HG02870 (cell line): Measurements from ENCODE around the gene PAQR5.
"Not testable (repeated sequence)": the region's sequence is repeated elsewhere in the genome, so short reads cannot be mapped to it uniquely, and the experiment has no call there.

Experiments
- ATAC-seq: cut with Tn5 transposase; IDR thresholded peaks from one replicate; pipeline ENCODE4 v1.9.1; 2021; ENCODE audit warnings: mild to moderate bottlenecking, moderate library complexity; ENCODE audit not compliant: unreplicated experiment

Gene PAQR5

GRCh38 chr15:69346112-69346511 lies 47.4 kb downstream of the PAQR5 start:
- no peak for ATAC-seq

DNA sequence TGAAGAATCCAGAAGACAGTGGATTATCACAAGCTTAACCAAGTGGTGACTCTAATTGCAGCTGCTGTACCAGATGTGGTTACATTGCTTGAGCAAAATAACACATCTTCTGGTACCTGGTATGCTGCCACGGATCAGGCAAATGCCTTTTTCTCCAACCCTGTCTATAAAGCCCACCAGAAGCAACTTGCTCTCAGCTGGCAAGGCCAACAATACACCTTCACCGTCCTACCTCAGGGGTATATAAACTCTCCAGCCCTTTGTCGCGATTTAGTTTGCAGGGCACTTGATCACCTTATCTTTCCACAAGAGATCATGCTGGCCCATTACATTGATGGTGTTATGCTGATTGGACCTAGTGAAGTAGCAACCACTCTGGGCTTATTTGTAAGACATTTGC lies 52.6 kb downstream of the PAQR5 start:
- no peak for ATAC-seq

DNA sequence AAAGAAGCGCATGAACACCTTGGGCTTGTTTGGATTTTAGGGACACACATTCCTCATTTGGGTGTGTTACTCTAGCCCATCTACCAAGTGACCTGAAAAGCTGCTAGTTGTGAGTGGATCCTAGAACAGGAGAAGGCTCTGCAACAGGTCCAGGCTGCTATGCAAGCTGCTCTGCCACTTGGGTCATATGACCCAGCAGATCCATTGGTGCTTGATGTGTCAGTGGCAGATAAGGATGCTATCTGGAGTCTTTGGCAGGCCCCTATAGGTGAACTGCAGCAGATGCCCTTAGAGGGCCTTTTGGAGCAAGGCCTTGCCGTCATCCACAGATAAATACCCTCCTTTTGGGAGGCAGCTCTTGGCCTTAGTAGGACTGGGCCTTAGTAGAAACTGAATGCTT lies 53.2 kb downstream of the PAQR5 start:
- ATAC-seq: no peak

DNA sequence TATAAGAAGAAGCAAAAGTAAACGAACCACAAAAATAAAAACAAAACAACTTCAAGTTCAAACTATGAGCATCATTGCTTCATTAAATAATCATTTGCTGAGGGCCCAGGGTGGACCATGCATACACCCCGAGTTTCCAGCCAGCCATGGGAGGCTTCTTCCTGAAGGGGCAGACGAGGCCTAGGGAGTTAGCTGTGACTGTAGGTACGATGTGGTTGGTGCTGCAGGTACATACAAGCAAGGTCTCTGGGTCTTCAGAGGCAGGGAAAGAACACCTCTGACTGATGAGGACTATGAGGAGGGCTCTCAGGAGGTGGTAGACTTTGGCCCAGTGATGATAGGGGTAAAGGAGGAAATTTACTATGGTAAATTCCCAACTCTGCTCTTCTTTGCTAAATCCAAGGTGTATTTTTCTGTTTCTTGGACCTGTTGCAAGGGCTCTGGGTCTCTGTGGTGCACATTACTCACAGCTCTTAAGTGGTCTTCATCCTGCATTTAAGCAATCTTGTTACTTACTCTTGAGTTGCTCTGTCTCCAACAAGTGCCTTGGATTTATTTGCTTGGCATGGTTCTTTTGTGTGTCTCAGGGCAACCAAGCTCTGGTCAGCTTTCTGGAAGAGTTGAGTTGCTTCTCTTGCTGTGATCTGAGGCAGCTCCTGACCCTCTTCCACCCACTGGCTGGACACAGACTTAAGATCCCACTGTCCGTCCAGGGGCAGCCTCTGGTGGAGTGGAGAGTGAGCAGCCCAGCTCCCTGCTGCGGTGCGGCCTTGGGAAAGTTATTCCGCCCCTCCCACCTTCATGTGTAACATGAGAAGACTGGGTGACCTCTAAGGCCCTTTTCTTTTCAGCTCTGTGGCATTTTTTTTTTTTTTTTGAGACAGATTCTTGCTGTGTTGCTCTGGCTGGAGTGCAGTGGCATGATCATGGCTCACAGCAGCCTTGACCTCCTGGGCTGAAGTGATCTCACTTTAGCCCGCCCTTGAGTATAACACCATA lies 59.4 kb downstream of the PAQR5 start:
- ATAC-seq: no peak

DNA sequence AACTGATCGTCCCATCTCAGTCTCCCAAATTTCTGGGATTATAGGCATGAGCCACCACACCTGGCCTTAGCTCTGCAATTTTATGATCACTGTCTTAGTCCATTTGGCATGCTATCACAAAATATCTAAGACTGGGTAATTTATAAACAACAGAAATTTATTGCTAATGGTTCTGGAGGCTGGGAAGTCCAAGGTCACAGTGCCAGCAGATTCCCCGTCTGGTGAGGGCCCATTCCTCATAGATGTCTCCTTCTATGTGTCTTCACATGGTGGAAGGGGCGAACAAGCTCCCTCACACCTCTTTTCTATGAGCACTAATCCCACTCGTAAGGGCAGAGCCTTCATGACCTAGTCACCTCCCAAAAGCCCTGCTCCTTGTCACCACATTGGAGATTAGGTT lies 60.1 kb downstream of the PAQR5 start:
- no peak for ATAC-seq

GRCh38 chr15:69359722-69360121 lies 61.0 kb downstream of the PAQR5 start:
- ATAC-seq: no peak

DNA sequence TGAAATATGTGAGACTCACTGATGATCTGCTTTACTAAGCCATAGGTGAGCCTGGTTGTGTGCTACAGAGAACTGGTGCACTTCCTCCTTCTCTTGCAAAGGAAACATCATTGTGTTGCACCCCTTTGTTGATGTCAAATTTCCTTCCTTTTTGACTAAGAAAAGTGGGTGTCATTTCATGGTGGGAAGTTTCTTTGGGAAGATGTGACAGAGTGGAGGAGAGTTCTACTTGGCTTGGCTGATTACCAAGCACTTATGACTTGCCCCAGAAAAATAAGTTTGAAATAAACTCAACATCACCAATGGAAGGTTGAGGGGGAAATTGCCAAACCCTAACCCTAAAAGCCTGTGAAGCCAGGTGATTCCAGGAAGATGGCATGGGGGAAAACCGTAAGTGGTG lies 61.9 kb downstream of the PAQR5 start:
- no peak for ATAC-seq

DNA sequence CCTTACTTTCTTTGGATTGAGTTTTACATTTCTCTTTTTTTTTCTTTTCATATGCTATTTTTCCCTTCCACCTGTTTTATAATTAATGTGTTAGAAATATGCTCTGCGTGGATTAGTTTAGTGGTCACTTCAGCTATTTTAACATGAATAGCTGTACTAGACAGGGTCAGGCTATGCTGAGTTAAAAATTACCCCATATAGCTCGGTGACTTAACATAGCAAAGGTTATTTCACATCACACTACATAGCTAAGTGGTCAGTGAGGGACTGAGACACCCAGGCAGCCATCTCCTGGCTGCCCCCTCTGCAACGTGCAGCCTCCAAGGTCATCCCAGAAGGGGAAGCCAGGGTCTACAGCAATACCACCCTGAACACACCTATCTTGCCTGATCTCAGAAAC lies 68.5 kb downstream of the PAQR5 start:
- no peak for ATAC-seq

DNA sequence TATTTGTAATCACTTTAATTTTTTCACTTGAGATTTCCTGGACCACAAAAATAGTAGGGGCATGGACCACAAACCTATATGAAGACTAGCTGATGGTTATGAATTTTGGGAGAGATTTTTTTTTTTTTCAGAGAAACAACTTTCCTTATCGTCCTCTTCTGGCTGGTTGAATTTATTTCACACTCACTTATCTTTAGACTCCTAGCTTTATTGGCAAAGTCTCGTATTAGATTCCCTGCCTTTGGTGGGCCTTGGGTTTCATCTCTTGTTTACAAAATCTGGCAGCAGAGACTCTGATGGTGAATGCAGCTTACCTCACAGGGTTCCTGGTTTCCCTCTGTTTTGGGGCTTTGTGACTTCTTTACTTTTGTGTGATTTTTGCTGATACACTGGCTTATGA lies 70.9 kb downstream of the PAQR5 start:
- no peak for ATAC-seq

- ATAC-seq: no peak
Observed at GRCh38 chr15:69373406-69373805, 74.7 kb downstream of the PAQR5 start.

DNA sequence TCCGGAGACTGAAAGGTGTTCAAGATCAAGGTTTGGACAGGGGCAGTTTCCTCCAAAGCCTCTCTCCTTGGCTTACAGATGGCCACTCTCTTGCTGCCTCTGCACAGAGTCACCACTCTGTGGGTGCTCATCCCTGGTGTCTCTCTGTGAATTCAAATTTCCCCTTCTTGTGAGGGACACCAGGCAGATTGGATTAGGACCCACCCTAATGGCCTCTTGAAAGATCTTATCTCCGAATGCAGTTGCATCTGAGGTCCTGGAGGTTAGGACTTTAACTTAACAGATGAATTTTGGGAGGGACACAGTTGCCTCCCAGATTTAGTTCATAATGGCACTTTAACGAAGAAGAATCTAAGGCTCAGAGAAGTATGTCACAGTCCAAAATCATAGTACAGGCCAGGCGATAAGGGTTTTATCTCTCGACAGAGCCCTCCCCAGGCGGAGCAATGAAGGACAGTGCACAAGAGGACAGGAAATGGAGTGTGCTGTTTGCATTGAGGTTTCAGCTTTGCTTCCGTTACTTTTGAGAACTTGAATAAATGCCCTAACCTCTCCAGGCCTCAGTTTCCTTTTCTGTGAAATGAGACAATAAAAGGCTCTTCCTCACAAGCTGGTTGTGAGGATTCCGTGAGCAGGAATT lies 76.6 kb downstream of the PAQR5 start:
- no peak for ATAC-seq

- ATAC-seq: no peak
Observed at GRCh38 chr15:69377216-69377970, 78.7 kb downstream of the PAQR5 start.

- ATAC-seq: no peak
Observed at GRCh38 chr15:69380100-69380725, 81.5 kb downstream of the PAQR5 start.

DNA sequence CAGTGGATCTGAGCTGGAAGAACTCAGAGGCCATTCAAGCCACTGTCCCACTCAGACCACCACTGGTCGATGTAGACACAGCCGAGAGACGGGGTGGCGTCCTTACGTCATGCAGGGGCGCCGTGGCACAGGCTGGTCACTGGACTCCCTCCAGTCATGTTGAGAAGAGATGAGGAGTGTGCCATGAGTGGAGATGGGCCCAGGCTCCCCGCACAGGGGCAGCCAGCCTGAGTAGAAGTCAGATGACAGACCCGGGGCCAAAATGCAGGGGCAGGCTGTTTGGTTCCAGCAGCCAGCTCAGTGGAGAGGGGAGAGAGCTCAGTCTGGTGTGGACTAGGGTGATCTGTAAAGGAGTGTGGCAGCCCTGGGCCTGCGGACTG lies 82.0 kb downstream of the PAQR5 start:
- ATAC-seq: no peak

DNA sequence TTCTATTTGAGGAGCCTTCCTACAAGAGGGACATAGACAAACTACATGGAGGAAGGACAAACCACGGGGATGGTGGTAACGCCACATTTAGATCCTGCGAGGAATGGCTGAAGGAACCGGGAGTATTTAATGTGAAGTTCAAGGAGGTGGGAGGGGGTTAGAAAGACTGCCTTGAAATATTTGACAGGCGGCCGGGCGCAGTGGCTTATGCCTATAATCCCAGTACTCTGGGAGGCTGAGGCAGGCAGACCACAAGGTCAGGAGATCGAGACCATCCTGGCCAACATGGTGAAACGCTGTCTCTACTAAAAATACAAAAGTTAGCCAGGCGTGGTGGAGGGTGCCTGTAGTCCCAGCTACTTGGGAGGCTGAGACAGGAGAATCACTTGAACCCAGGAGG lies 83.5 kb downstream of the PAQR5 start:
- not testable (repeated sequence) for ATAC-seq

DNA sequence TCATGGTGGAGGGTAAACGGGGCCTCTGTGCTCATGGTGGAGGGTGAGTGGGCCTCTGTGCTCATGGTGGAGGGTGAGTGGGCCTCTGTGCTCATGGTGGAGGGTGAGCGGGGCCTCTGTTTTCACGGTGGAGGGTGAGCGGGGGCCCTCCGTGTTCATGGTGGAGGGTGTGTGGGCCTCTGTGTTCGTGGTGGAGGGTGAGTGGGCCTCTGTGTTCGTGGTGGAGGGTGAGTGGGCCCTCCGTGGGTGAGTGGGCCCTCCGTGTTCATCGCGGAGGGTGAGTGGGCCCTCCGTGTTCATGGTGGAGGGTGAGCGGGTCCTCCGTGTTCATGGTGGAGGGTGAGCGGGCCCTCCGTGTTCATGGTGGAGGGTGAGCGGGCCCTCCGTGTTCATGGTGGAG lies 85.4 kb downstream of the PAQR5 start:
- ATAC-seq: not testable (repeated sequence)

GRCh38 chr15:69384626-69385598 lies 86.2 kb downstream of the PAQR5 start:
- no peak for ATAC-seq

- ATAC-seq: no peak
Observed at GRCh38 chr15:69385831-69386230, 87.1 kb downstream of the PAQR5 start.

DNA sequence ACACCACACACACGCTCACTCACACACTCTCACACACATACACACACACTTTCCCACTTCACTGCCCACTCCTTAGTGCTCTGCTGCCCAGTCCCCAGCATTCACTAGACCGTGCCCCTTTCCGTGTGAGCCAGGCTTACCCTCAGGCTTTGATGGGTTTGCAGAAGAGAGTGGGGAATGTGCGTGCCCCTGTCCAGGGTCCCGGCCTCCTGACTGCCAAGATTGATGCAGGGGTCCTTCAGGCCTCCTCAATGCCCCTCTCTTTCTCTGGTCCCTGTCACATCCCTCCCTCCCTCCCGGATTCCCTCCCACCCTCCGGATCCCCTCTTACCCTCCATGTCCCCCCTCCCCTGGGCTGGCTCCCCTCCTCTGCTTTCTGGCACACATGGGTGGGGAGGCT lies 87.6 kb downstream of the PAQR5 start:
- no peak for ATAC-seq

DNA sequence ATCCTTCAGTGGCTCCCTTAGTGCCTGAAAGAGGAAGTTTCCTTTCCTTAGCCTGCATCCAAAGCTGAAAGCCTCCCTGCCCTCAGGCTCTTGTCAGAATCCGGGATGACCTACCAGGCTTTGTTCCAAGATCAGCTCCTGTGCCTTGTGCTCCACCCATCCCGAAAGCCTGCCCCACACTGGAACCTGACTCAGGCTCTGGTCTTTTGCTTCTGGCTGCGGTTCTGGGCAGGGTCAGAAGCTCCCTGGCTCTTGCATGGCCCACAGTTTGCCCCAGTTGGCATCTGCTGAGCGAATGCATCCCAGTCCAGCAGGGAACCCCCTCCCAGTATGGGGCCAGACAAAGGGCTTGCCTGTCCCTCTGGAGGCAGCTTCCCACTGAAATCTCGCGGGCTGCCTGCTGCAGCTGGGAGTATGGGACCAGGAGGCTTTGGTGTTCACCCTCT lies 89.6 kb downstream of the PAQR5 start:
- ATAC-seq: no peak
